ENCODE measurements around the gene TINAGL1. TPM values are rescaled to one million over a fixed set of nuclear protein-coding genes. Genes with fewer than 3 reads are reported as not detected.
"Not testable (repeated sequence)": the region's sequence is repeated elsewhere in the genome, so short reads cannot be mapped to it uniquely, and the experiment has no call there.

The TINAGL1 gene
- polyA plus RNA-seq, 1 donor = 31.0 TPM

DNA sequence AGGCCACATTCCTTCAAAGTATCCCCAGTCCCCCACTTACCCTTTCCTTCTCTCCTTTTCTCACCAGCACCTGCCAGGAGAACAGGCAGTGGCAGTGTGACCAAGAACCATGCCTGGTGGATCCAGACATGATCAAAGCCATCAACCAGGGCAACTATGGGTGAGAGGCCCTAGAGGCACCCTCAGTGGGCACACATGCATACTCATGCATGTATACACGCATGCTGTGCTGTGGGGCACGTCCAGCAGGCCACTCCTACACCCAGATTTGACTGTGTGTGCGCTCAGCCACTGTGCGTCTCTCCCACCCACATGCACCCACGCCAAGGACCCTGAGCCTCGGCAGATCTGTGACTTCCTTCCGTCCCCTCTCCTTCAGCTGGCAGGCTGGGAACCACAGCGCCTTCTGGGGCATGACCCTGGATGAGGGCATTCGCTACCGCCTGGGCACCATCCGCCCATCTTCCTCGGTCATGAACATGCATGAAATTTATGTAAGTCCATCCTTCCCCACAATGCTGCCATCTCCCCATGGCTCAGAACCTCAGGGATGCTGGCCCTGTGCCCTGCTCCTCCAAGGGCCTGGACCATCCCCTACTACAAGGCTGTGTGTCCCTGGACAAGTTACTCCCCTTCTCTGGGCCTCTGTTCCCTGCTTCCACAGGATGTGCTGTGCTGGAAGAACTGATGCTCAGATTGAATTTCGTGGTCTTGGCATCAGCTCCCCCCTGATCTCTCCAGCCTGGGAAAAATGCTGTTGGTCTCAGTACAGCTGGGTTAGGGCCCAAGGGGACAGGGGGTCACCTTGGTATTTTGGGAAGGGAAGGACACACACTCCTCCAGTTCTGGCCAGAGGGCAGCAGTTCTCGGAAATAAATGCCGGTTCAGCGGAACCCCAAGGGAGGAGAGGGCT, 7.0 kb downstream of the TINAGL1 start:
- no peak for DNase-seq

DNA sequence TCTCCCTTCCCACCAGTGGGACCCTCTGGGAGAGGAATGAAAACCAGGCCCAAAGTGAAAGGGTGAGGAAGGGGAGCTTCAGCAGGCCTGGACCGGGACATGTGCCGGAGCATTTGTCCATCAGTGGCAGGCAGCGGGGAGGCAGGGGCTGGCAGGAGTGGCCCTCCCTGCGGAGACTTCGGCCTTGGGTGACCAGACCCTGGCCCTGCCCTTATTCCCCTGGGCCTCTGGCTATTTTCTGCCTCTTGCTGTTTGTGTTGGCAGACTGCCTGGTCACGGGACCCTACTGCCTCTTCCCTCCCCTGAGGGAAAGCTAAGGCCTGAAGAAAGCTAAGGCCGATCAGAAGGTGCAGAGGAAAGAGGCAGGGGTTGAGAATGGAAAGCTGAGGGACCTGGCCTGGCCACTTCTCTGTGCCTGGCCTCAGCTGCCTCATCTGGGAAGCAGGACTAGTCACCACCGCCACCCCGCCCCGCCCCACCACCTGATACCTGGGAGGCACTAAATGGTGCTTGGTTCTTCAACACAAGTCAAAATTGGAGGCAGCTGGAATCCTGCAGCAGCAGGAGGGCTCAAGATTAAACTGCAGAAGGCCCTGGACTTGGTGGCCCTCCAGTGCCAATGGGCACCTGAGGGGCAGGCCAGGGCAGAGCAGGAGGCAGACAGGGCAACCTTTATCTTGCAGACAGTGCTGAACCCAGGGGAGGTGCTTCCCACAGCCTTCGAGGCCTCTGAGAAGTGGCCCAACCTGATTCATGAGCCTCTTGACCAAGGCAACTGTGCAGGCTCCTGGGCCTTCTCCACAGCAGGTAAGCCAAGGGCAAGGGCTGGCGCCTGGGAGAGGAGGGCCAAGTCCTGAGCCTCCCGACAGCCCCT, 7.9 kb downstream of the TINAGL1 start:
- peak; percentile 82 for DNase-seq

DNA sequence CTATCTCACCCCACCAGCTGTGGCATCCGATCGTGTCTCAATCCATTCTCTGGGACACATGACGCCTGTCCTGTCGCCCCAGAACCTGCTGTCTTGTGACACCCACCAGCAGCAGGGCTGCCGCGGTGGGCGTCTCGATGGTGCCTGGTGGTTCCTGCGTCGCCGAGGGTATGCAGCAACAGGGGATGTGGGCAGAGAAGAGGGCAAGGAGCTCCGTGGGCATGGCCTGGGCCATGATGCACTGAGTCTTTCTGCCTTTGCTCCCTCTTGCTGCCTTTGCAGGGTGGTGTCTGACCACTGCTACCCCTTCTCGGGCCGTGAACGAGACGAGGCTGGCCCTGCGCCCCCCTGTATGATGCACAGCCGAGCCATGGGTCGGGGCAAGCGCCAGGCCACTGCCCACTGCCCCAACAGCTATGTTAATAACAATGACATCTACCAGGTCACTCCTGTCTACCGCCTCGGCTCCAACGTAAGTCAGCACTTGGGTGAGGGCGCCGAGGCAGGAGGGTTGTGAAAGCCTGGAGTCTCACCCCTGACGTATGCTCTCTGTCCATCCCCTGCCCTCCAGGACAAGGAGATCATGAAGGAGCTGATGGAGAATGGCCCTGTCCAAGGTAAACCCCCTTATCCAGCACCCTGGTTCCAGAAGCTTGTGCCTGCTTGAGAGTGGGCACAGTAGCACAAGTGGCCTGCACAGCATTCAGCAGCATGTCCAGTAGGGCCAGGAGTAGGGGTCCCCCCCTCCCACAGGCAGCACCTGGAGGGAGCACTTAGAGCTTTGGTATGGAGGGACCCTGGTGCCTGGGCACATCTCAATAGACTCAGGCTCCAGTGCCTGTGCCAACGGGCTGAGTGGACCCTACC, 8.8 kb downstream of the TINAGL1 start:
- DNase-seq = no peak

- DNase-seq = no peak
Observed at GRCh38 chr1:31585736-31586365, 9.5 kb downstream of the TINAGL1 start.

DNA sequence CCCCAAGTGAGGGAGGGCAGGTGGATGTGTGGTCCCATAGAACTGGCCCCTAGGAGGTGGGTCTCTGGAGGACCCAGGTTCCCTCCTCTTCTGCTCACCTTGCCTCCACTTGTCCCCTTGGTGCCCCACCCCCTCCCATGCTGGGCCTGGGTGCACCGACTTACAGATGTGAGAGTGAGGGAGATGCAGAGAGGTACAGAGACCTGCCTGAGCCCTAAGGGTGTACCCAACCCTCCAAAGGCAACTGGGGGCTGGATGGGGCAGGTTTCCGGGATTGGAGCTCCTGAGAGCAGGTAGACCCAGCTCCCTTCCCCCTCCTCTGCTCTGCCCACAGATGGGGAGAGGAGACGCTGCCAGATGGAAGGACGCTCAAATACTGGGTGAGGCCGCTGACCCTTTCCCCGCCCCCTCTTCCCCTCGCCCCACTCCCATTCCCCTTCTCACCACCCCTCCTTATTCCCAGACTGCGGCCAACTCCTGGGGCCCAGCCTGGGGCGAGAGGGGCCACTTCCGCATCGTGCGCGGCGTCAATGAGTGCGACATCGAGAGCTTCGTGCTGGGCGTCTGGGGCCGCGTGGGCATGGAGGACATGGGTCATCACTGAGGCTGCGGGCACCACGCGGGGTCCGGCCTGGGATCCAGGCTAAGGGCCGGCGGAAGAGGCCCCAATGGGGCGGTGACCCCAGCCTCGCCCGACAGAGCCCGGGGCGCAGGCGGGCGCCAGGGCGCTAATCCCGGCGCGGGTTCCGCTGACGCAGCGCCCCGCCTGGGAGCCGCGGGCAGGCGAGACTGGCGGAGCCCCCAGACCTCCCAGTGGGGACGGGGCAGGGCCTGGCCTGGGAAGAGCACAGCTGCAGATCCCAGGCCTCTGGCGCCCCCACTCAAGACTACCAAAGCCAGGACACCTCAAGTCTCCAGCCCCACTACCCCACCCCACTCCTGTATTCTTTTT, 10.3 kb downstream of the TINAGL1 start:
- no peak for DNase-seq

DNA sequence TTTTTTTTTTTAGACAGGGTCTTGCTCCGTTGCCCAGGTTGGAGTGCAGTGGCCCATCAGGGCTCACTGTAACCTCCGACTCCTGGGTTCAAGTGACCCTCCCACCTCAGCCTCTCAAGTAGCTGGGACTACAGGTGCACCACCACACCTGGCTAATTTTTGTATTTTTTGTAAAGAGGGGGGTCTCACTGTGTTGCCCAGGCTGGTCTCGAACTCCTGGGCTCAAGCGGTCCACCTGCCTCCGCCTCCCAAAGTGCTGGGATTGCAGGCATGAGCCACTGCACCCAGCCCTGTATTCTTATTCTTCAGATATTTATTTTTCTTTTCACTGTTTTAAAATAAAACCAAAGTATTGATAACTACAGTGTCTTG, 11.0 kb downstream of the TINAGL1 start:
- DNase-seq = not testable (repeated sequence)

DNA sequence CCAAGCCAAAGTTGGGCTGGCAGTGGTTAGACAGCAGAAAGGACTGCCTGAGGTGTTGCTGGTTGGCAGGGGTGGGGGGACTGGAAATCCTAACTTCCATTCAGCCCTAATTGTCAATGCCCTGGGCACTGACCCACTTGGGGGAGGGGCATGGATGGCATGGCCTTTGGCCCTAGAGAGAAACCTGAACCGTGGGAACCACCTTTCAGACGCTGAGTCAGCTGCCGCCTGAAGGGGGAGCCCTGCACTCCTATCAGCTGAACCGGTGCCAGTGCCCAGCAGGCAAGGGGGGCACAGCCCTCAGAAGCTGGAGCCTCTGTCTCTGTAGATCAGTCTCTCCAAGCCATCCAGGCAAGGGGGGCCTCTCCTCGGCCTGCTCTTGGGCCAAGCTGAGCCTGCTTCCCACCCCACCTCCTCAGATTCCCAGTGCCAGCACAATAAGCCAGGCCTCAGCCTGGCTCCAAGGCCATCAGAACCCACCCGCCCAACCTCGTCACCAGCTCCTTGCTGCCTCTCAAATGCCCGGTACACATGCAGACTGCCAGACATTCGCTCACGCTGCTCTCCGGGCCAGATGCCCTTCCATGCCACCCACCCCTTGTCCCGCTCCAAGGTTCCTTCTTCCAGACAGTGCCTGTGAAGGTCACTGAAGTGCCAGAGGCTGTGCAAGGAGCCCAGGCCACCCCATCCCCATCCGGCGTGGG, 11.6 kb downstream of the TINAGL1 start:
- no peak for DNase-seq

GRCh38 chr1:31588751-31589515, 12.6 kb downstream of the TINAGL1 start:
- DNase-seq = no peak

- no peak for DNase-seq
Observed at GRCh38 chr1:31591425-31592093, 15.2 kb downstream of the TINAGL1 start.

- no peak for DNase-seq
Observed at GRCh38 chr1:31592132-31592531, 15.8 kb downstream of the TINAGL1 start.

DNA sequence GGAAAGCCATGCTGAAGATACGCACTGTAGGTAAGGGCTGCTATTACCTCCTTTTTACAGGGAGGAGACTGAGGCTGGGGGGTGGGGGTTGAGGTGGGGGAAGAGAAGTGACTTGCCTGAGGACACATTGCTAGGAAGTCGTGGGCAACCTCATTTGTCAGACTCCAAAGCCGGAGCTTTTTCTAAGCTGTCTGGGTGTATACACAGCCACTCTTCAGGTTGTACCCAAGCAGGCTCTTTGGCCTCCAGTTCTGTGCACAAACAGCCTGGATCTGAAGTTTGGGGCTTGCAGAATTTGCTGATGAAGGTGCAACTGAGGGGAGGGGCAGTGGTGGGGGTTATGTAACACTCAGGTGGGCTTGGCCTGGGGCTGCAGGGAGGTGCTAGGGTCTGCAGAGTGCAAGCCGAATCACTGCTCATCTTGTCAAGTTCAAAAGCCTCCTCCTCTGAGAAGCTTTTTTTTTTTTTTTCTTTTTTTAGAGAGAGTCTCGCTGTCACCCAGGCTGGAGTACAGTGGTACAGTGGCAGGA, 16.9 kb downstream of the TINAGL1 start:
- no peak for DNase-seq

- no peak for DNase-seq
Observed at GRCh38 chr1:31593770-31594632, 17.7 kb downstream of the TINAGL1 start.

DNA sequence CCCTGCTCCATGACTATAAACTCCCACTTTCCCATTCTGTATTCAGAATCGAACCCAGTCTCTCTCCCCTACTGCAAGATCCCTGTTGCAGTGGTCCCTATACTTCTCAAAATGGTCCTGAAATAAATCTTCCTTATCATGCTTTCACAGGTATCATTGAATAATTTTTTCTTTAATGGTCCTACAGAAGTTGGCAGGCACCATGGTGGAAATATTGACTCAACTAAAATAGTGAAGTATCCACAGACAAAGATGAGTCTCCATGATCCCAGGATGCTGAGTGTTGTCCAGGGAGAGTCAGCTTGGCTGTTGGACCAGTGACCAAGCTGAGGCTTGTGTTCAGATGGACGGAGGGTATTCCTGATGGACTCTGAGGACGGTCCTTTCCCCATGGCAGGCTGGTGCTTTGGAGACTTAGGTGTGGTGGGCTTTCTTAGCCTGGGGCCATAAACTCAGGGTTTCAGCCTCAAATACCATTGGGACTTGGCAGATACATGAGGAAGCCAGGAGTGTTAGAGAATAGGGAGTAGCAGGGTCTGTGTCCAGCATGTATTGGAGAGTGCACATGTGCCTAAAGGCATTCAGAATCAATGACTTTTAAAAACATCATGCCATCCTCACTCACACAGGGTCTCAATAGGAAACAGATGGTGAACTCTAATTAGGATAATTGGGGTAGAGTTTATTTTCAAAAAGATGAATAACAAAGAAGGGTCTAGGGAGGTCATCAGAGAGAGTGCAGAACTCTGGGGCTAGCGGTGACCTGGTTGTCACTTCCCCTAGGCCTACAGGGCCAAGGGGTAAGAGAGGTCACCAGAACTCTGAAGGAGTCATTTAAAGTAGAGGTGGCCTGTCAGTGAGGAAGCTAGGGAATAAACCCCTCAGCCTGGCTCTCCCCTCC, 19.8 kb downstream of the TINAGL1 start:
- DNase-seq = no peak

DNA sequence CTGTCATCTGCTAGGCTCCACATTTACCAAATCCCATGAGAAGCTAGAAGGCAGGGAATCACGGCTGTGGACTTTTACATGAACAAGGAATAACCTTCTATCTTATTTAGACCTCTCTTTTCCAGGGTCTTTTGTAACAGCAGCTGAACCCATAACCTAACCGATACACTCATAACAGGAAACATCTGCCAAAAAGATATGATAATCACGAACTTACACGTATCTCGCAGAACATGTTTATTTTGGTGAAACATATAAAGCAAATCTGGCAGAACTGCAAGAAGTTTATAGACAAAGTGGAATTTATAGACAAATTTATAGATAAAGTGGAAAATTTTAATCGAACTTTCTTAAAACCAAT, 20.4 kb downstream of the TINAGL1 start:
- DNase-seq = no peak

- no peak for DNase-seq
Observed at GRCh38 chr1:31598980-31599379, 22.7 kb downstream of the TINAGL1 start.

DNA sequence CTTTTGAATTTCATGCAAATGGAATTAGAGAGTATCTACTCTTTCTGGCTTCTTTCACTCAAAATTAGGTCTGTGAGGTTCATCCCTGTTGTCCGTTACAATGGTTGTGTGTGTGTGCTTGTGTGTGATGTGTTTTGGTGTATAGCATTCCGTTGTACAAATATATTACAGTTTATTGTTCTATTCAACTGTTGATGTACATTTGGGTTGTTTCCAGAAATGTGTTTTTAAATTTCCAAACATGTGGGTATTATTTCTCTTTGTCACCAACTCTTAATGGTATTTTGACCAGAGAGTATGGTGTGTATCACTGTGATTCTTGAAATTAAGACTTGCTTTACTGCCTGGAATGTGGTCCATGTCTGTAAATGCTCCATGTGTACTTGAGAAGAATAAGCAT, 24.3 kb downstream of the TINAGL1 start:
- DNase-seq = no peak
